Neural progenitor cell (in vitro differentiated cells): ENCODE measurements around the gene AP3S2. TPM values are rescaled to one million over a fixed set of nuclear protein-coding genes. Genes with fewer than 3 reads are reported as not detected.

Source experiments
- DNase-seq: peaks from one replicate; pipeline ENCODE4 v3.0.0-alpha.2; 2016; ENCODE audit warnings: low spot score
- H2AFZ ChIP-seq: fragments of 200-600 bp; sonication (generic); replicated peaks from 2 replicates; pipeline ENCODE4 v1.6.1; 2016; ENCODE audit warnings: antibody characterized with exemption
- H3F3A ChIP-seq: fragments of 200-600 bp; sonication (generic); 2 replicates; pipeline ENCODE4 v1.6.1; 2016; ENCODE audit warnings: antibody characterized with exemption, low read depth
- H3K27ac ChIP-seq: fragments of 200-600 bp; sonication (generic); 2 replicates; pipeline ENCODE4 v1.5.1; 2016; ENCODE audit warnings: mild to moderate bottlenecking
- H3K27me3 ChIP-seq: fragments of 200-600 bp; sonication (generic); 2 replicates; pipeline ENCODE4 v1.6.1; 2016; ENCODE audit warnings: mild to moderate bottlenecking, moderate library complexity
- H3K36me3 ChIP-seq: fragments of 200-600 bp; sonication (generic); 2 replicates; pipeline ENCODE4 v1.5.1; 2016
- H3K4me1 ChIP-seq: fragments of 200-600 bp; sonication (generic); 2 replicates; pipeline ENCODE4 v1.6.1; 2016; ENCODE audit warnings: mixed run types
- H3K4me2 ChIP-seq: fragments of 200-600 bp; sonication (generic); 2 replicates; pipeline ENCODE4 v1.6.1; 2016
- H3K4me3 ChIP-seq: fragments of 200-600 bp; sonication (generic); 2 replicates; pipeline ENCODE4 v1.5.1; 2016
- H3K79me2 ChIP-seq: fragments of 200-600 bp; sonication (generic); 2 replicates; pipeline ENCODE4 v1.6.1; 2016; ENCODE audit warnings: low read depth
- H3K9ac ChIP-seq: fragments of 200-600 bp; sonication (generic); 2 replicates; pipeline ENCODE4 v1.6.1; 2016
- H3K9me3 ChIP-seq: fragments of 200-600 bp; sonication (generic); 2 replicates; pipeline ENCODE4 v1.5.1; 2016; ENCODE audit warnings: low read depth
- H4K20me1 ChIP-seq: fragments of 200-600 bp; sonication (generic); 2 replicates; pipeline ENCODE4 v1.6.1; 2016; ENCODE audit warnings: low read depth
- H3K27ac Mint-ChIP-seq: 3 replicates; pipeline ENCODE4 v1.8.0; 2021; ENCODE audit warnings: mixed read lengths
- H3K27me3 Mint-ChIP-seq: 2 replicates; pipeline ENCODE4 v1.8.0; 2022; ENCODE audit warnings: low read depth, mild to moderate bottlenecking, inconsistent platforms, moderate library complexity, mixed read lengths; ENCODE audit not compliant: insufficient read depth
- H3K36me3 Mint-ChIP-seq: 3 replicates; pipeline ENCODE4 v1.8.0; 2021; ENCODE audit warnings: mixed read lengths
- H3K4me1 Mint-ChIP-seq: 3 replicates; pipeline ENCODE4 v1.8.0; 2021; ENCODE audit warnings: mixed read lengths
- H3K4me3 Mint-ChIP-seq: 3 replicates; pipeline ENCODE4 v1.8.0; 2021; ENCODE audit warnings: mild to moderate bottlenecking, moderate library complexity, mixed read lengths
- H3K9me3 Mint-ChIP-seq: 3 replicates; pipeline ENCODE4 v1.8.0; 2020; ENCODE audit warnings: mixed read lengths
- EZH2 ChIP-seq: fragments of 200-600 bp; sonication (generic); IDR thresholded peaks from 2 replicates; pipeline ENCODE4 v1.6.1; 2017; ENCODE audit warnings: antibody characterized with exemption, mild to moderate bottlenecking, moderate library complexity
- EZH2phosphoT487 ChIP-seq: fragments of 200-600 bp; sonication (generic); IDR thresholded peaks from 2 replicates; pipeline ENCODE4 v1.6.1; 2017; ENCODE audit warnings: antibody characterized with exemption
- total RNA-seq: library from RNA; depleted of rRNA; stranded (reverse); fragments of >200 nt; gene quantifications from 2 replicates; pipeline ENCODE4 v1.2.3, GENCODE V29; 2015; ENCODE audit warnings: low replicate concordance
- TF ChIP-seq, protein P1 (sequence below): fragments of 200-600 bp; sonication (generic); IDR thresholded peaks from 2 replicates; pipeline ENCODE4 v1.5.1; 2017; ENCODE audit warnings: antibody characterized with exemption, mild to moderate bottlenecking

AP3S2 gene
- total RNA-seq, 1 donor from 2014 or later = 75.3 TPM

DNA sequence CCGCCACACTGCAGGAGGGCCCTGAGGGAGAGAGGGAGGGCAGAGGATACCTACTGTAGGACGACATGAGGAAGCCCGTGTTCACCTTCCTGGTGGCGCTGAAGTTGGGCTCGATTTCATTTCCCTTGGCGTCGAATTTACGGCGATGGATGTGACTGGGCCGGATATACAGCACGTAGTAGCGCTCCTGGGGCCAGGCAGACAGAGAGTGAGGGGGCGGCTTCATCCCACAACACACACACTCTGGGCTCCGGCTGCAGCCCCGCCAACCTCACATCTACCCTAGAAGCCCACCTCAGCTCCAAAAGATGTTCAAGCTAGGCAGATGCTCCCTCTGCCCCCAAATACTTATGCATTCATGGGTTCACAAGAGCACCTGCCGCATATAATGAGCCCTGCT lies 14.4 kb upstream of the AP3S2 start:
- Mint-ChIP-seq H3K27ac (no peak overlapping the region), H3K4me1 (peaks cover 12% of the 10 kb centered on the region), H3K36me3 (peaks cover 12% of the 10 kb centered on the region), H3K9me3 (no peaks in the 10 kb centered on the region), H3K4me3 (no peak overlapping the region), H3K27me3 (peaks cover 11% of the 10 kb centered on the region)
- Histone ChIP-seq H3K27ac (no peak overlapping the region), H3K27me3 (no peaks in the 10 kb centered on the region), H3K4me1 (peaks cover 9% of the 10 kb centered on the region), H3F3A (peaks cover 5% of the 10 kb centered on the region), H3K79me2 (no peaks in the 10 kb centered on the region), H3K9me3 (no peaks in the 10 kb centered on the region), H3K36me3 (no peaks in the 10 kb centered on the region), H3K4me3 (no peak overlapping the region), H4K20me1 (no peaks in the 10 kb centered on the region), H2AFZ (no peak overlapping the region), H3K4me2 (no peak overlapping the region), H3K9ac (no peak overlapping the region)
- no peak for TF ChIP-seq EZH2phosphoT487
- TF ChIP-seq, protein P1, sequence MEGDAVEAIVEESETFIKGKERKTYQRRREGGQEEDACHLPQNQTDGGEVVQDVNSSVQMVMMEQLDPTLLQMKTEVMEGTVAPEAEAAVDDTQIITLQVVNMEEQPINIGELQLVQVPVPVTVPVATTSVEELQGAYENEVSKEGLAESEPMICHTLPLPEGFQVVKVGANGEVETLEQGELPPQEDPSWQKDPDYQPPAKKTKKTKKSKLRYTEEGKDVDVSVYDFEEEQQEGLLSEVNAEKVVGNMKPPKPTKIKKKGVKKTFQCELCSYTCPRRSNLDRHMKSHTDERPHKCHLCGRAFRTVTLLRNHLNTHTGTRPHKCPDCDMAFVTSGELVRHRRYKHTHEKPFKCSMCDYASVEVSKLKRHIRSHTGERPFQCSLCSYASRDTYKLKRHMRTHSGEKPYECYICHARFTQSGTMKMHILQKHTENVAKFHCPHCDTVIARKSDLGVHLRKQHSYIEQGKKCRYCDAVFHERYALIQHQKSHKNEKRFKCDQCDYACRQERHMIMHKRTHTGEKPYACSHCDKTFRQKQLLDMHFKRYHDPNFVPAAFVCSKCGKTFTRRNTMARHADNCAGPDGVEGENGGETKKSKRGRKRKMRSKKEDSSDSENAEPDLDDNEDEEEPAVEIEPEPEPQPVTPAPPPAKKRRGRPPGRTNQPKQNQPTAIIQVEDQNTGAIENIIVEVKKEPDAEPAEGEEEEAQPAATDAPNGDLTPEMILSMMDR = no peak
- TF ChIP-seq EZH2 = no peak
- no peak for DNase-seq

DNA sequence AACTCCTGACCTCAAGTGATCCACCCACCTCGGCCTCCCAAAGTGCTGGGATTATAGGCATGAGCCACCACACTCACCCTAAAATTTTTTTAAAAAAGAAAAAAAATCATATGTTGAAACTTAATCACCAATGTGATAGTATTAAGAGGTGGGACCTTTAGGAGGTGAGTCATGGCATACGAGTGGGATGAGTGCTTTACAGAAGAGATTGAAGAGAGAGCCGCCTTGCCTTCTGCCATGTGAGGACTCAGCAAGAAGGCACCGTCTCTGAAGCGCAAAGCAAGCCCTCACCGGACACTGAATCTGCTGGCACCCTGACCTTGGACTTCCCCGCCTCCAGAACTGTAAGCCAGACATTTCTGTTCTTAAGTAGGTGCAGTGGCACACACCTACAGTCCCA lies 13.5 kb upstream of the AP3S2 start:
- H4K20me1 ChIP-seq = no peaks in the 10 kb centered on the region
- H3K27ac ChIP-seq = no peak overlapping the region
- no peaks in the 10 kb centered on the region for H3K79me2 ChIP-seq
- no peak for DNase-seq
- H3K36me3 Mint-ChIP-seq = peaks cover 18% of the 10 kb centered on the region
- no peak overlapping the region for H3K27ac Mint-ChIP-seq
- H3K36me3 ChIP-seq = no peaks in the 10 kb centered on the region
- no peak overlapping the region for H3K4me3 ChIP-seq
- peaks cover 8% of the 10 kb centered on the region for H3K4me1 Mint-ChIP-seq
- no peaks in the 10 kb centered on the region for H3K9me3 Mint-ChIP-seq
- no peak overlapping the region for H3K9ac ChIP-seq
- H3K27me3 ChIP-seq = no peaks in the 10 kb centered on the region
- H3K4me1 ChIP-seq = peaks cover 4% of the 10 kb centered on the region
- TF ChIP-seq EZH2phosphoT487 (no peak), EZH2 (no peak)
- TF ChIP-seq, protein P1 = no peak
- H3F3A ChIP-seq = no peaks in the 10 kb centered on the region
- H3K9me3 ChIP-seq = no peaks in the 10 kb centered on the region
- H3K27me3 Mint-ChIP-seq = peaks cover 11% of the 10 kb centered on the region
- H3K4me3 Mint-ChIP-seq = no peak overlapping the region
- H2AFZ ChIP-seq = no peak overlapping the region
- H3K4me2 ChIP-seq = no peak overlapping the region

DNA sequence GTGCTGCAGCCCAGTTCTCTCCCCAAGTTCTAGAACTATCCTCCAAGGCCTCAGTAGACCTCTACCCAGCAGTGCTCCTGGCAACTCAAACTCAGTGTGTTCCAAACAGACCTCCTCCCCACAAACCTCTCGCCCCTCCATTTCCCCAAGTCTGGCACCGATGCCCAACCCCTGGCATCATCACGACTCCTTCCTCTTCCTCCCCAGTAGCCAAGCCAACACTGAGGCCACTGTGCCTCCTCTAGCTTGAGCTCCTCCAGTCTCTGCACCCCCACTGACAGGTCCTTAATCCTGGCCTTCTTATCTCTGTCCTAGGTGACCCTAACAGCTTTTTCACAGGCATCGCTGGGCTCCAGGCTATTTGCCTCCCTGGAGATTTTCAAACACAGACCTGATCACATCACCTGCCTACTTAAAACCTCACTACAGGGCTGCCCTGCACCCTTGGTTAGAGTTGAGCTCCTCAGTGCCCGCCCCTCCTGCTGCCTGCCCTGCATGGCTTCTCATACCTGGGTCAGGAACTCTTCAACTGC lies 12.1 kb upstream of the AP3S2 start:
- Mint-ChIP-seq H3K9me3 (no peaks in the 10 kb centered on the region), H3K4me3 (no peak overlapping the region), H3K4me1 (no peaks in the 10 kb centered on the region), H3K27ac (no peak overlapping the region), H3K27me3 (peaks cover 11% of the 10 kb centered on the region), H3K36me3 (peaks cover 19% of the 10 kb centered on the region)
- H3K4me1 ChIP-seq = no peaks in the 10 kb centered on the region
- H3K36me3 ChIP-seq = no peaks in the 10 kb centered on the region
- DNase-seq = no peak
- no peaks in the 10 kb centered on the region for H3K9me3 ChIP-seq
- no peak overlapping the region for H3K9ac ChIP-seq
- no peaks in the 10 kb centered on the region for H3K27me3 ChIP-seq
- no peak overlapping the region for H3K27ac ChIP-seq
- no peak for TF ChIP-seq EZH2
- TF ChIP-seq, protein P1 = no peak
- TF ChIP-seq EZH2phosphoT487 = no peak
- no peak overlapping the region for H3K4me3 ChIP-seq
- no peak overlapping the region for H3K4me2 ChIP-seq
- no peaks in the 10 kb centered on the region for H4K20me1 ChIP-seq
- H3K79me2 ChIP-seq = no peaks in the 10 kb centered on the region
- no peaks in the 10 kb centered on the region for H3F3A ChIP-seq
- no peak overlapping the region for H2AFZ ChIP-seq
